ENCODE data around the gene MRTO4.

DNA sequence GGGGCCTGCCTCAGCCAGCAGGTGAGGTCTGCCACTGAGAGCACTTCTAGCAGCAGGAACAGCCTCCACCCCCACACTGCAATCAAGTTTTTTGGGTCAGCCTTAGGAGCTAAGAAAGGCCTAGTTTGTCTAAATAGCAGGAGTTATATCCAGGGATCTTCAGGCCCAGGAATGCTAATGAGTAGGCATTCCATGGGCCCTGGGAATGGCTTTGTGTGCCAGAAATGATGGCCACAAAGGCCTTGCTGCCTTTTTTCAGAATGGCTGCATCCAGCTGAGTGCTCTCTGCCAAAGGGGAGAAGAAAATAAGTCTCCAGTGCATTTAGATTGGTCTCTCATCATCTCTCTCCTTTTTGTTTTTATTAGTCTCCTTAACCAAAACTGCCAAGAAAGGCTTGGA lies 2.8 kb downstream of the MRTO4 start:
- TF ChIP-seq POLR2A (IDR thresholded peaks at IDR 0.05; ENCODE audit: borderline replicate concordance, extremely low read depth, insufficient read depth, insufficient read length) (no peak), YY1 (IDR thresholded peaks at IDR 0.05; ENCODE audit: extremely low read depth, insufficient replicate concordance, low read depth, low read length) (no peak), MAX (IDR thresholded peaks at IDR 0.05) (no peak), SRF (IDR thresholded peaks at IDR 0.05; ENCODE audit: low read depth) (no peak), POLR2AphosphoS5 (IDR thresholded peaks at IDR 0.05; ENCODE audit: low read depth, low read length) (no peak), SIN3A (IDR thresholded peaks at IDR 0.05; ENCODE audit: low read depth) (no peak)
- TF ChIP-seq, protein P1, sequence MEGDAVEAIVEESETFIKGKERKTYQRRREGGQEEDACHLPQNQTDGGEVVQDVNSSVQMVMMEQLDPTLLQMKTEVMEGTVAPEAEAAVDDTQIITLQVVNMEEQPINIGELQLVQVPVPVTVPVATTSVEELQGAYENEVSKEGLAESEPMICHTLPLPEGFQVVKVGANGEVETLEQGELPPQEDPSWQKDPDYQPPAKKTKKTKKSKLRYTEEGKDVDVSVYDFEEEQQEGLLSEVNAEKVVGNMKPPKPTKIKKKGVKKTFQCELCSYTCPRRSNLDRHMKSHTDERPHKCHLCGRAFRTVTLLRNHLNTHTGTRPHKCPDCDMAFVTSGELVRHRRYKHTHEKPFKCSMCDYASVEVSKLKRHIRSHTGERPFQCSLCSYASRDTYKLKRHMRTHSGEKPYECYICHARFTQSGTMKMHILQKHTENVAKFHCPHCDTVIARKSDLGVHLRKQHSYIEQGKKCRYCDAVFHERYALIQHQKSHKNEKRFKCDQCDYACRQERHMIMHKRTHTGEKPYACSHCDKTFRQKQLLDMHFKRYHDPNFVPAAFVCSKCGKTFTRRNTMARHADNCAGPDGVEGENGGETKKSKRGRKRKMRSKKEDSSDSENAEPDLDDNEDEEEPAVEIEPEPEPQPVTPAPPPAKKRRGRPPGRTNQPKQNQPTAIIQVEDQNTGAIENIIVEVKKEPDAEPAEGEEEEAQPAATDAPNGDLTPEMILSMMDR (IDR thresholded peaks at IDR 0.05 in 2 of 3, conservative IDR thresholded peaks at IDR 0.05 in 1 of 3; ENCODE audit: borderline replicate concordance in 1 of 3, insufficient read depth in 1 of 3, low read depth in 2 of 3, low read length in 2 of 3): no peak
